HFFc6 (cell line): ENCODE results near the gene TTC4. TPM values are rescaled to one million over a fixed set of nuclear protein-coding genes. Genes with fewer than 3 reads are reported as not detected.
A peak's percentile ranks its signal among the peaks of the same experiment; 100 is the strongest.

Source experiments
- DNase-seq: peaks from one replicate; pipeline ENCODE4 v3.0.0-alpha.2; 2018
- H3K27ac Mint-ChIP-seq: 2 replicates; pipeline ENCODE4 v1.8.0; 2020; ENCODE audit warnings: mild to moderate bottlenecking, mixed read lengths
- H3K27me3 Mint-ChIP-seq: 2 replicates; pipeline ENCODE4 v1.8.0; 2021; ENCODE audit warnings: mild to moderate bottlenecking, moderate library complexity, mixed read lengths; ENCODE audit not compliant: insufficient read depth
- H3K36me3 Mint-ChIP-seq: 2 replicates; pipeline ENCODE4 v1.8.0; 2021; ENCODE audit warnings: low read depth, mixed read lengths
- H3K4me1 Mint-ChIP-seq: 2 replicates; pipeline ENCODE4 v1.8.0; 2020; ENCODE audit warnings: low read depth, mixed read lengths
- H3K4me3 Mint-ChIP-seq: 2 replicates; pipeline ENCODE4 v1.8.0; 2020; ENCODE audit warnings: mild to moderate bottlenecking, moderate library complexity, mixed read lengths
- H3K9me3 Mint-ChIP-seq: 2 replicates; pipeline ENCODE4 v1.8.0; 2020; ENCODE audit warnings: mild to moderate bottlenecking, mixed read lengths
- total RNA-seq, 6 experiments: library from RNA; stranded (reverse); fragmentation: NEBNext Ultra II Directional; extraction: Animal tissue kit (Norgen Biotek cat#: 25700); gene quantifications; 2 replicates in 1 of 6; 3 replicates in 5 of 6; pipeline ENCODE4 v1.2.3, GENCODE V29; 2021
- TF ChIP-seq, protein P1 (sequence below): fragments of 200-600 bp; sonication (generic); IDR thresholded peaks from 2 replicates; pipeline ENCODE4 v1.5.0; 2021; ENCODE audit warnings: antibody characterized with exemption, mild to moderate bottlenecking

TTC4 gene
- total RNA-seq, 6 experiments from 2014 or later, result 20.1 to 31.5 (median 28.2) TPM

DNA sequence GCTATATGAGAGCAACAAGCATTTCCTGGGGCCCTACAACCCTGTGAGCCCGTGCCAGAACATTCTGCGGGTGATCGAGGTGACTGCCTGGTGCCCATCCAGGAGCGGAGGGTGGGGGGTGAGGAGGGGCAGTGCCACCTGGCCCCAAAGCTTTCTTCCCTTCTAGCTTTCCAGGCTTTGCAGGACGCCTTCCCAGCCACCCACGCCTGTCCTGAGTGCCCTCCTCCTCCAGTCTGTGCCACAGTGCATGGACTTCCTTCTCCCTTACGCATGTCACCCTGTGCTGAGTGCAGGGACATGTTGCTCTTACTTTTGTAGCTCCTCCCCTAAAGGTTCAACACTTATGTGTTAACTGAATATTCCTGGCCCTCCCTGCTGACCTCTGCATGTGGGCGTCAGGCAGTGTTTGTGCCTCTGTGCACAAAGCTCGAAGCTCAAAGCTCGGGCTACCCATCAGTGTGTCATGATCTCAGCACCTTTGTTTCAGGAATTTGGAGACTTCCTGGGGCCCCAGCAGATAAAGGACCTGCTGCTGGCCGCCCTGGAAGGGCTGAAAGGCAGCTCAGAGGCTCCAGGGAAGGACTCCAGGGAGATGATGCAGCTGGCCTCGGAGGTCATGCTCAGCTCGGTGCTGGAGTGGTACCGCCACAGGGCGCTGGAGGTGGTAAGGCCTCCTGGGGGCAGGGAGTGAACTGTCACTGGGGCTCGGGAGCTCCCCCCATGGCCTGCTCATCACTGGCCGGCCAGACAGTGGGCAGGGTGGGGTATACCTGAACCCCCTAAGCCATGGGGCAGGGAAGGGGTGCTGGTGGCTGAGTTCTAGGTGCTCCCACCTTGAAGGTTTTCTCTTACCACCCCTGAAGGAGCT, 36.7 kb upstream of the TTC4 start:
- TF ChIP-seq, protein P1, sequence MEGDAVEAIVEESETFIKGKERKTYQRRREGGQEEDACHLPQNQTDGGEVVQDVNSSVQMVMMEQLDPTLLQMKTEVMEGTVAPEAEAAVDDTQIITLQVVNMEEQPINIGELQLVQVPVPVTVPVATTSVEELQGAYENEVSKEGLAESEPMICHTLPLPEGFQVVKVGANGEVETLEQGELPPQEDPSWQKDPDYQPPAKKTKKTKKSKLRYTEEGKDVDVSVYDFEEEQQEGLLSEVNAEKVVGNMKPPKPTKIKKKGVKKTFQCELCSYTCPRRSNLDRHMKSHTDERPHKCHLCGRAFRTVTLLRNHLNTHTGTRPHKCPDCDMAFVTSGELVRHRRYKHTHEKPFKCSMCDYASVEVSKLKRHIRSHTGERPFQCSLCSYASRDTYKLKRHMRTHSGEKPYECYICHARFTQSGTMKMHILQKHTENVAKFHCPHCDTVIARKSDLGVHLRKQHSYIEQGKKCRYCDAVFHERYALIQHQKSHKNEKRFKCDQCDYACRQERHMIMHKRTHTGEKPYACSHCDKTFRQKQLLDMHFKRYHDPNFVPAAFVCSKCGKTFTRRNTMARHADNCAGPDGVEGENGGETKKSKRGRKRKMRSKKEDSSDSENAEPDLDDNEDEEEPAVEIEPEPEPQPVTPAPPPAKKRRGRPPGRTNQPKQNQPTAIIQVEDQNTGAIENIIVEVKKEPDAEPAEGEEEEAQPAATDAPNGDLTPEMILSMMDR, result no peak
- H3K27ac Mint-ChIP-seq, result no peak overlapping the region
- H3K4me3 Mint-ChIP-seq, result no peak overlapping the region
- no peaks in the 10 kb centered on the region for H3K4me1 Mint-ChIP-seq
- DNase-seq, result no peak
- H3K9me3 Mint-ChIP-seq, result no peaks in the 10 kb centered on the region
- no peaks in the 10 kb centered on the region for H3K36me3 Mint-ChIP-seq
- H3K27me3 Mint-ChIP-seq, result peaks cover 29% of the 10 kb centered on the region

DNA sequence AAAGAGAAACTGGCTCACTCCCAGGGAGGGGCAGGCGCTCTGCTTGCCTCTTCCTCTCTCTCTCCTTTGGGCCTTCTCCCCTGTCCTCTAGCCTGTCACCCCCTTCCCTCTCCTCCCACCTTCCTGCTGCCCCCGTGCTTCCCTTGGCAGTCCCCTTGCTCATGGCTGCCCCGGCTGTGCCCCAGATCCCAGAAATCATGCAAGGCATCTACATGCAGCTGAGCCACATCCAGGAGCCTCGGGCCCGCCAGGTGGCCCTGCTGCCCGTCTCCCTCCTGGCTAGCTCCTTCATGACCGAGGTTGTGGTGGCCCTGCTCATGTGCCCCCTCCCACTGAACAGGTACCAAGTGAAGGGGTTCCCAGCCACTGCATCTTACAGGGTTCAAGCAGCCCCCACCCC, 36.0 kb upstream of the TTC4 start:
- Mint-ChIP-seq H3K27me3 (peaks cover 32% of the 10 kb centered on the region), H3K4me3 (no peak overlapping the region), H3K27ac (no peak overlapping the region), H3K36me3 (no peaks in the 10 kb centered on the region), H3K9me3 (no peaks in the 10 kb centered on the region), H3K4me1 (no peaks in the 10 kb centered on the region)
- TF ChIP-seq, protein P1, result no peak
- no peak for DNase-seq

DNA sequence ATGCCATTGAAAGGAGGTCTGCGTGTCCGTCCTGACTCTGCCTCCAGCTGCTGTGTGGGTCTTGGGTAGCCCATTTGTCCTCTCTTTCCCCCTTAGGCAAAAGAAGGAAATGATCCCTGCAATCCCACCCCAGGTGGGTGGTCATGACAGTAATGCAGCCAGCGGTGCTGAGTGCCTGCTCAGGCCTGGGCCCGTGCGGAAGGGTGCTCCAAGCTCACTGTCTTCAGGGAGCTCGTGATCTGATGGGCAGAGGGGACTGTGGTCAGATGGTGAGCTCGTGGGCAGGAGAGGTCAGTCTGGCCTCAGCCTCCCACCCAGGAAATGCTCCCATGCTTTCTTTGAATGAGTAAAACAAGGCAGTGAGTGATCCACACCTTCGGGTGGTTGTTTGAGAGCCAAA, 35.3 kb upstream of the TTC4 start:
- Mint-ChIP-seq H3K9me3 (no peaks in the 10 kb centered on the region), H3K27ac (peak overlapping the region; percentile 44; the same call in 1 of the 2 replicates), H3K27me3 (peaks cover 34% of the 10 kb centered on the region), H3K36me3 (no peaks in the 10 kb centered on the region), H3K4me3 (no peak overlapping the region), H3K4me1 (no peaks in the 10 kb centered on the region)
- no peak for DNase-seq
- TF ChIP-seq, protein P1, result no peak

DNA sequence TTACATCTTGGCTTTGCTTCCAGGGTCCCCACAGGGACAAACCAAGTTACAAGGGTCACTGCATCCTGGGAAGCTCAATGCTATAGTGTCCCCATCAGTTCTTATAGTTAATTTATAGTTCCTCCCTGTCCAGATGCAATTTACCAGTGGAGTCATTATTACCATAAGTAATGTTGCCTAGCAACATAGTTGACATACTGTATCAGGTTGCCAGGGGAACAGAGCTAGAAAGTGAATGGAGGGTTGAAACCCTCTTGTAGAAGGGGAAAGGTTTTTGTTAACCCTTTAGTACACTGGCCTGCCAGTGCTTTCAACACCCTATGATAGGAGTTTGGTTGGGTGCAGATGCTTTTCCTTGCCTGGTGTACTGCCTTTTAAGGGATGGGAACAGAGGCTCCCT, 34.3 kb upstream of the TTC4 start:
- peak; percentile 8 for DNase-seq
- no peaks in the 10 kb centered on the region for H3K36me3 Mint-ChIP-seq
- no peaks in the 10 kb centered on the region for H3K4me1 Mint-ChIP-seq
- no peaks in the 10 kb centered on the region for H3K9me3 Mint-ChIP-seq
- H3K27ac Mint-ChIP-seq, result no peak overlapping the region
- H3K4me3 Mint-ChIP-seq, result no peak overlapping the region
- TF ChIP-seq, protein P1, result no peak
- peaks cover 40% of the 10 kb centered on the region for H3K27me3 Mint-ChIP-seq

DNA sequence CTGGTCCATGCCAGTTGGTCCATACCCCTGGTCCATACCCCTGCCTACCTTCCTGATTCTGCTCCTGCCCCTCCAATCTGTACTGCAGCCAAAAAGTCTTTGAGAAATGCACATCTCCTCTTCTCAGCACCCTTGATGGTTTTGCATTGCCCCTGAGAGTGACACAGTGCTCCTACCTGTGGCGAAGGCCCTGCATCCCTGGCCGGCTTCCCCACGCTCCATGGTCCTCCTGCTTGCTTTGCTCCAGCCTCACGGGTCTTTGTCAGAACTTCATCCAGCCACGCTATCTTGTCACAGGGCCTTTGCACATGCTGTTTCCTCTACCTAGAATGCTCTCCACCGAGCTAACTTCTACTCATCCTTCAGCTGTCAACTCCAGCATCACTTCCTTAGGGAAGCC, 32.2 kb upstream of the TTC4 start:
- no peak overlapping the region for H3K27ac Mint-ChIP-seq
- no peak overlapping the region for H3K4me3 Mint-ChIP-seq
- no peaks in the 10 kb centered on the region for H3K9me3 Mint-ChIP-seq
- DNase-seq, result no peak
- H3K36me3 Mint-ChIP-seq, result no peaks in the 10 kb centered on the region
- no peaks in the 10 kb centered on the region for H3K4me1 Mint-ChIP-seq
- TF ChIP-seq, protein P1, result no peak
- H3K27me3 Mint-ChIP-seq, result peaks cover 33% of the 10 kb centered on the region
